Inferior parietal cortex (tissue), 1 donor: ENCODE results near the gene DYRK1B.
A peak's percentile ranks its signal among the peaks of the same experiment; 100 is the strongest.

Experiments used
- DNase-seq: peaks from one replicate; pipeline ENCODE4 v3.0.0-alpha.2; 2016; ENCODE audit errors: extremely low spot score

DYRK1B gene

GRCh38 chr19:39858541-39858940, 24.6 kb upstream of the DYRK1B start:
- no peak for DNase-seq

- no peak for DNase-seq
Observed at GRCh38 chr19:39852882-39853281, 18.9 kb upstream of the DYRK1B start.

- DNase-seq: no peak
Observed at GRCh38 chr19:39850892-39851291, 16.9 kb upstream of the DYRK1B start.

GRCh38 chr19:39848392-39848791, 14.4 kb upstream of the DYRK1B start:
- DNase-seq: no peak

- DNase-seq: no peak
Observed at GRCh38 chr19:39847525-39847924, 13.6 kb upstream of the DYRK1B start.

- DNase-seq: no peak
Observed at GRCh38 chr19:39846678-39847486, 12.9 kb upstream of the DYRK1B start.

- DNase-seq: peak; percentile 96
Observed at GRCh38 chr19:39845933-39846677, 12.1 kb upstream of the DYRK1B start, which contains the start of gene FBL. Gene FBL (minus strand): TSS chr19:39846379. CDS start chr19:39846300, 79 bp downstream.

- peak; percentile 7 for DNase-seq
Observed at GRCh38 chr19:39845584-39845932, 11.6 kb upstream of the DYRK1B start.

- no peak for DNase-seq
Observed at GRCh38 chr19:39845172-39845571, 11.2 kb upstream of the DYRK1B start.

GRCh38 chr19:39843919-39844793, 10.2 kb upstream of the DYRK1B start:
- peak; percentile 58 for DNase-seq

GRCh38 chr19:39842693-39843435, 8.9 kb upstream of the DYRK1B start:
- DNase-seq: no peak

- DNase-seq: no peak
Observed at GRCh38 chr19:39841041-39841440, 7.1 kb upstream of the DYRK1B start.

- DNase-seq: no peak
Observed at GRCh38 chr19:39840492-39840891, 6.5 kb upstream of the DYRK1B start.

- DNase-seq: no peak
Observed at GRCh38 chr19:39839678-39840327, 5.8 kb upstream of the DYRK1B start.

GRCh38 chr19:39838569-39838968, 4.6 kb upstream of the DYRK1B start:
- no peak for DNase-seq

- no peak for DNase-seq
Observed at GRCh38 chr19:39837978-39838377, 4.0 kb upstream of the DYRK1B start.

GRCh38 chr19:39834287-39834841, 402 bp upstream of the DYRK1B start:
- DNase-seq: no peak

- DNase-seq: no peak
Observed at GRCh38 chr19:39833160-39833463, 850 bp downstream of the DYRK1B start.

- no peak for DNase-seq
Observed at GRCh38 chr19:39832341-39833083, 1.4 kb downstream of the DYRK1B start.

GRCh38 chr19:39831679-39832078, 2.3 kb downstream of the DYRK1B start:
- no peak for DNase-seq
